HepG2 (cell line): ENCODE measurements around the gene NINJ2. TPM values are rescaled to one million over a fixed set of nuclear protein-coding genes. Genes with fewer than 3 reads are reported as not detected.

ENCODE experiments used
- ATAC-seq: fragments of 200-7000 bp; cut with Tn5 transposase; 3 replicates; pipeline ENCODE4 v1.9.1; 2020; ENCODE audit warnings: mild to moderate bottlenecking, moderate library complexity
- BruUV-seq: library from RNA; stranded (reverse); fragments of 400-500 nt; replicated peaks from 2 replicates; lab custom pipeline; 2021; lab: Mats Ljungman, UMichigan
- CTCF ChIA-PET: fragments of 300-600 bp; formaldehyde crosslinking; extraction: SDS; loops from one replicate; lab custom pipeline; 2021; ENCODE audit warnings: low total read pairs, inconsistent platforms, low intra/inter-chr PET ratio; lab: Yijun Ruan, JAX
- POLR2A ChIA-PET: fragments of 350-600 bp; sonication (Branson Sonifier 250); formaldehyde crosslinking; loops from one replicate; lab custom pipeline; 2020; ENCODE audit warnings: antibody characterized with exemption, inconsistent platforms; lab: Yijun Ruan, JAX
- DNase-seq: peaks from one replicate; pipeline ENCODE4 v3.0.0-alpha.2; 2015; ENCODE audit warnings: low spot score
- FAIRE-seq: peaks from 3 replicates; lab custom pipeline; 2011; peaks lifted over from hg19 to GRCh38; lab: Jason Lieb, UNC
- H2AFZ ChIP-seq: one replicate; pipeline ENCODE4 v1.6.1; 2011; ENCODE audit warnings: low read length, inconsistent platforms
- H3K27ac ChIP-seq: fragments of 300-600 bp; 3 replicates; pipeline ENCODE4 v1.8.0; 2011; ENCODE audit warnings: mixed run types, mild to moderate bottlenecking, mixed read lengths, low read length, inconsistent platforms; ENCODE audit not compliant: insufficient read depth; ENCODE audit errors: extremely low read length
- H3K27me3 ChIP-seq, 2 experiments: fragments of 200-600 bp in 1 of 2; 2 replicates in 1 of 2; 3 replicates in 1 of 2; pipeline versions ENCODE4 v1.6.0 to v1.8.0; 2011; ENCODE audit warnings: low read length in 2 of 2, mild to moderate bottlenecking in 2 of 2, moderate library complexity in 2 of 2, inconsistent platforms in 1 of 2; ENCODE audit not compliant: insufficient read depth in 2 of 2, control insufficient read depth in 1 of 2
- H3K36me3 ChIP-seq, 2 experiments: fragments of 200-600 bp in 1 of 2; replicated peaks in 1 of 2; 2 replicates in 1 of 2; 3 replicates in 1 of 2; pipeline versions ENCODE4 v1.5.1 to v1.8.0; 2011; ENCODE audit warnings: low read length in 2 of 2, inconsistent platforms in 1 of 2; ENCODE audit not compliant: insufficient read depth in 2 of 2, control insufficient read depth in 1 of 2
- H3K4me1 ChIP-seq: 2 replicates; pipeline ENCODE4 v1.5.1; 2012; ENCODE audit warnings: low read length, inconsistent platforms; ENCODE audit not compliant: insufficient read depth
- H3K4me2 ChIP-seq: 2 replicates; pipeline ENCODE4 v1.6.0; 2011; ENCODE audit warnings: low read depth, low read length, inconsistent platforms
- H3K4me3 ChIP-seq, 3 experiments: fragments of 200-600 bp in 1 of 3; sonication (generic), shearing (Covaris generic) in 1 of 3; replicated peaks in 1 of 3; 2 replicates each; pipeline ENCODE4 v1.5.1; 2011 to 2016; ENCODE audit warnings: low read length in 3 of 3, inconsistent platforms in 2 of 3, low read depth in 2 of 3, mild to moderate bottlenecking in 2 of 3, control low read depth in 1 of 3, mixed read lengths in 1 of 3; ENCODE audit not compliant: insufficient read depth in 1 of 3
- H3K79me2 ChIP-seq: one replicate; pipeline ENCODE4 v1.6.1; 2011; ENCODE audit warnings: low read length, inconsistent platforms; ENCODE audit not compliant: insufficient read depth
- H3K9ac ChIP-seq: 2 replicates; pipeline ENCODE4 v1.6.0; 2011; ENCODE audit warnings: mild to moderate bottlenecking, low read depth, low read length, inconsistent platforms; ENCODE audit not compliant: insufficient read depth
- H3K9me3 ChIP-seq: 2 replicates; pipeline ENCODE4 v1.5.1; 2012; ENCODE audit warnings: mild to moderate bottlenecking, low read length
- H4K20me1 ChIP-seq: 2 replicates; pipeline ENCODE4 v1.6.0; 2011; ENCODE audit warnings: inconsistent platforms, mild to moderate bottlenecking, low read length, moderate library complexity; ENCODE audit not compliant: insufficient read depth
- AKAP8 ChIP-seq: sonication (generic); formaldehyde crosslinking; IDR thresholded peaks from 2 replicates; pipeline ENCODE4 v1.5.1; 2020; ENCODE audit warnings: mild to moderate bottlenecking, missing genetic modification reagents
- EED ChIP-seq: sonication (generic); formaldehyde crosslinking; IDR thresholded peaks from 2 replicates; pipeline ENCODE4 v1.5.0; 2020; ENCODE audit warnings: mild to moderate bottlenecking, missing genetic modification reagents
- EP300 ChIP-seq, 3 experiments: sonication (generic) in 1 of 3; formaldehyde crosslinking in 1 of 3; IDR thresholded peaks; 2 replicates each; pipeline versions ENCODE4 v1.5.1 to v1.6.1; 2011 to 2020; ENCODE audit warnings: low read depth in 2 of 3, low read length in 2 of 3, borderline replicate concordance in 1 of 3, improper control_type of control experiment in 1 of 3, mild to moderate bottlenecking in 1 of 3, missing genetic modification reagents in 1 of 3, moderate library complexity in 1 of 3
- GLMP ChIP-seq: sonication (generic); formaldehyde crosslinking; IDR thresholded peaks from 2 replicates; pipeline ENCODE4 v1.9.0; 2021; ENCODE audit warnings: missing genetic modification reagents, mild to moderate bottlenecking, borderline replicate concordance
- JUN ChIP-seq: sonication (generic); formaldehyde crosslinking; IDR thresholded peaks from 2 replicates; pipeline ENCODE4 v1.4.0; 2020; ENCODE audit warnings: mild to moderate bottlenecking, missing genetic modification reagents
- KDM1A ChIP-seq: IDR thresholded peaks from 2 replicates; pipeline ENCODE4 v1.6.1; 2016; ENCODE audit warnings: missing compliant biosample characterization
- PAXIP1 ChIP-seq: sonication (generic); formaldehyde crosslinking; conservative IDR thresholded peaks from 2 replicates; pipeline ENCODE4 v1.4.0; 2020; ENCODE audit warnings: mild to moderate bottlenecking, missing genetic modification reagents, moderate library complexity
- PREB ChIP-seq: sonication (generic); formaldehyde crosslinking; IDR thresholded peaks from 2 replicates; pipeline ENCODE4 v1.4.0; 2020; ENCODE audit warnings: missing genetic modification reagents
- SOX6 ChIP-seq, 2 experiments: fragments of 450-650 bp in 1 of 2; sonication (generic) in 1 of 2; formaldehyde crosslinking in 1 of 2; IDR thresholded peaks; 2 replicates each; pipeline versions ENCODE4 v1.4.0 to v1.6.1; 2017 to 2020; ENCODE audit warnings: antibody characterized with exemption in 1 of 2, mild to moderate bottlenecking in 1 of 2, missing genetic modification reagents in 1 of 2
- U2AF1 ChIP-seq: fragments of 200-400 bp; formaldehyde crosslinking; optimal IDR thresholded peaks from 2 replicates; pipeline ENCODE3; 2017; ENCODE audit warnings: mild to moderate bottlenecking, low read depth, low read length
- ZNF12 ChIP-seq: sonication (generic); formaldehyde crosslinking; IDR thresholded peaks from 2 replicates; pipeline ENCODE4 v1.5.0; 2020; ENCODE audit warnings: missing genetic modification reagents
- ZNF639 ChIP-seq: conservative IDR thresholded peaks from 2 replicates; pipeline ENCODE4 v1.6.1; 2018; ENCODE audit warnings: missing genetic modification reagents
- ZNF792 ChIP-seq: IDR thresholded peaks from 2 replicates; pipeline ENCODE4 v1.6.1; 2016
- WGBS: methylation state at CpG from one replicate; pipeline ENCODE4 v1.1.6; 2017; ENCODE audit warnings: low lambda C conversion rate; 5-methylcytosine and 5-hydroxymethylcytosine counted together
- in situ Hi-C: cut with HindIII; loops from 2 replicates; pipeline ENCODE4 v1.10.0; 2017; ENCODE audit warnings: low pct_unique_long_range_greater_than_20kb; ENCODE audit not compliant: extremely low pct_ligation_motif_present
- intact Hi-C: fragments of 100-400 bp; cut with micrococcal nuclease; formaldehyde crosslinking; loops from one replicate; pipeline ENCODE4 v1.10.0; 2022; ENCODE audit not compliant: unreplicated experiment
- polyA plus RNA-seq, 8 experiments: library from polyadenylated mRNA; depleted of rRNA in 3 of 8; stranded (reverse) in 7 of 8; unstranded in 1 of 8; fragments of >200 nt; fragmentation: Illumina TruSeq in 4 of 8; extraction: Trizol in 4 of 8; gene quantifications; 2 replicates each; pipeline versions ENCODE4 v1.2.1 to v1.2.3, GENCODE V29; 2011 to 2016; ENCODE audit warnings: low read depth in 4 of 8, missing spikeins in 1 of 8, mixed read lengths in 1 of 8; ENCODE audit not compliant: insufficient read depth in 1 of 8
- total RNA-seq, 5 experiments: library from RNA; depleted of rRNA; stranded (reverse); fragments of >200 nt; fragmentation: Illumina TruSeq; extraction: Trizol; gene quantifications; 2 replicates each; pipeline ENCODE4 v1.2.3, GENCODE V29; 2016; ENCODE audit warnings: low read depth in 1 of 5

The NINJ2 gene
- total and polyA plus RNA-seq, 2 of the 13 experiments (the other 11 are each of a cell fraction or from before 2014, with no cell fraction given) = 0.62 to 3.8 TPM

- FAIRE-seq (no peak), ATAC-seq (no peak), DNase-seq (no peak)
- H3K4me2 ChIP-seq = no peak overlapping the region
- no TSS peak for BruUV-seq
- no peaks in the 10 kb centered on the region for H3K9me3 ChIP-seq
- in situ Hi-C loops (no loop called here), intact Hi-C loops (no loop called here)
- no peak overlapping the region for H3K27ac ChIP-seq
- POLR2A ChIA-PET = no interaction called here
- no peaks in the 10 kb centered on the region for H3K4me1 ChIP-seq
- CTCF ChIA-PET = no interaction called here
- H3K27me3 ChIP-seq = no peaks in the 10 kb centered on the region; a peak in 1 of 5 replicates
- H3K36me3 ChIP-seq = no peaks in the 10 kb centered on the region
- no peak for TF ChIP-seq PREB (CRISPR knock-in tag)
- no peak for TF ChIP-seq ZNF12 (CRISPR knock-in tag)
- TF ChIP-seq EP300 (IDR thresholded peaks at IDR 0.05; ENCODE audit: low read depth in 2 of 2, low read length in 2 of 2) = no peak
- no peak for TF ChIP-seq EP300 (CRISPR knock-in tag; IDR thresholded peaks at IDR 0.05; ENCODE audit: borderline replicate concordance)
- no peak for TF ChIP-seq JUN (CRISPR knock-in tag)
- TF ChIP-seq GLMP (CRISPR knock-in tag) = no peak
- no peak for TF ChIP-seq SOX6 (IDR thresholded peaks at IDR 0.05)
- no peak for TF ChIP-seq SOX6 (CRISPR knock-in tag; IDR thresholded peaks at IDR 0.05)
- no peak for TF ChIP-seq EED (CRISPR knock-in tag)
- no peak for TF ChIP-seq KDM1A (CRISPR knock-in tag)
- no peak for TF ChIP-seq ZNF639
- TF ChIP-seq ZNF792 (CRISPR knock-in tag) = no peak
- TF ChIP-seq AKAP8 (CRISPR knock-in tag) = no peak
- TF ChIP-seq U2AF1 = no peak
- TF ChIP-seq PAXIP1 (CRISPR knock-in tag) = no peak
- WGBS = 52% methylated on average over 8 of the region's 10 CpGs
- no peaks in the 10 kb centered on the region for H4K20me1 ChIP-seq
- no peak overlapping the region for H3K9ac ChIP-seq
- no peak overlapping the region for H3K4me3 ChIP-seq
- no peak overlapping the region for H2AFZ ChIP-seq
- H3K79me2 ChIP-seq = no peaks in the 10 kb centered on the region
These were observed 124.3 kb downstream of the NINJ2 start for GRCh38 chr12:538731-539539.
